Aorta (tissue), 5 donors: ENCODE data around the gene KRT1. TPM values are rescaled to one million over a fixed set of nuclear protein-coding genes. Genes with fewer than 3 reads are reported as not detected.

Experiments
- ATAC-seq: fragments of 200-7000 bp; cut with Tn5 transposase; one replicate; pipeline ENCODE4 v1.9.1; 2022; ENCODE audit warnings: moderate library complexity; ENCODE audit not compliant: low FRiP score
- DNase-seq, 2 donors: peaks; one replicate each; pipeline ENCODE4 v3.0.0-alpha.2; 2020
- H3K27ac ChIP-seq, 2 donors: one replicate each; pipeline ENCODE4 v1.5.1; 2013; ENCODE audit warnings: low read length in 2 of 2, mild to moderate bottlenecking in 2 of 2, moderate library complexity in 2 of 2, control low read depth in 1 of 2, inconsistent platforms in 1 of 2, low read depth in 1 of 2
- H3K27me3 ChIP-seq, 2 donors: one replicate each; pipeline ENCODE4 v1.6.1; 2013; ENCODE audit warnings: control low read depth in 1 of 2, low read length in 1 of 2, mild to moderate bottlenecking in 1 of 2, moderate library complexity in 1 of 2; ENCODE audit not compliant: insufficient read depth in 2 of 2, control insufficient read depth in 1 of 2
- H3K36me3 ChIP-seq, 2 donors: one replicate each; pipeline ENCODE4 v1.6.1; 2013; ENCODE audit warnings: control low read depth in 1 of 2, low read length in 1 of 2, mild to moderate bottlenecking in 1 of 2; ENCODE audit not compliant: insufficient read depth in 2 of 2, control insufficient read depth in 1 of 2
- H3K4me1 ChIP-seq, 2 donors: one replicate each; pipeline ENCODE4 v1.6.1; 2013; ENCODE audit warnings: low read length in 2 of 2, control low read depth in 1 of 2, mild to moderate bottlenecking in 1 of 2, moderate library complexity in 1 of 2; ENCODE audit not compliant: insufficient read depth in 2 of 2, control insufficient read depth in 1 of 2
- H3K4me3 ChIP-seq, 2 donors: one replicate each; pipeline ENCODE4 v1.5.1; 2013; ENCODE audit warnings: low read length in 2 of 2, control low read depth in 1 of 2, mild to moderate bottlenecking in 1 of 2
- H3K9me3 ChIP-seq: one replicate; pipeline ENCODE4 v1.6.1; 2013; ENCODE audit warnings: mild to moderate bottlenecking, low read length; ENCODE audit not compliant: control insufficient read depth
- WGBS, 2 donors: extraction: QIAGEN DNeasy Blood & Tissue Kit; methylation state at CpG; one replicate each; pipeline ENCODE4 v1.1.7; 2013; 5-methylcytosine and 5-hydroxymethylcytosine counted together
- intact Hi-C, 2 donors: fragments of 100-400 bp; cut with DNase I; formaldehyde crosslinking; loops; one replicate each; pipeline versions ENCODE4 v1.14.2 to v1.15.0; 2022
- polyA plus RNA-seq, 2 donors: library from polyadenylated mRNA; stranded (reverse); fragments of 200-250 nt; gene quantifications; one replicate each; pipeline ENCODE4 v1.2.3, GENCODE V29; 2013
- total RNA-seq, 2 donors: library from RNA; stranded (reverse); fragmentation: NEBNext Ultra II Directional; extraction: Animal tissue kit (Norgen Biotek cat#: 25700); gene quantifications; one replicate each; pipeline ENCODE4 v1.2.1, GENCODE V29; 2021
- donor health status: healthy with polysubstance abuse.
- donor health status: Bipolar disorder and iron deficiency.
- donor health status: DM: no; HTN: no; CAD: no.
- donor health status: DM: no; HTN: no; CAD: no.
- donor health status: DM: yes; HTN: yes; CAD: no.

KRT1 gene
- total and polyA plus RNA-seq, 4 donors, result 0.51 TPM; not detected in 3

- Histone ChIP-seq H3K9me3 (no peaks in the 10 kb centered on the region), H3K4me1 (no peaks in the 10 kb centered on the region), H3K27ac (no peak overlapping the region), H3K27me3 (no peaks in the 10 kb centered on the region), H3K4me3 (no peak overlapping the region), H3K36me3 (no peaks in the 10 kb centered on the region)
- DNase-seq (no peak), ATAC-seq (no peak)
- WGBS, 2 donors, result 78 to 80% methylated on average over 7 of the region's 7 CpGs
- intact Hi-C loops, result no loop called here
These were observed 35.0 kb downstream of the KRT1 start for GRCh38 chr12:52645120-52645761.

GRCh38 chr12:52644078-52644415, 36.2 kb downstream of the KRT1 start:
- no peaks in the 10 kb centered on the region for H3K27me3 ChIP-seq
- DNase-seq (no peak), ATAC-seq (no peak)
- no peaks in the 10 kb centered on the region for H3K36me3 ChIP-seq
- intact Hi-C loops, result no loop called here
- no peak overlapping the region for H3K4me3 ChIP-seq
- no peaks in the 10 kb centered on the region for H3K9me3 ChIP-seq
- H3K4me1 ChIP-seq, result no peaks in the 10 kb centered on the region
- no peak overlapping the region for H3K27ac ChIP-seq
- 81 to 92% methylated on average over 6 of the region's 6 CpGs for WGBS, 2 donors

- Histone ChIP-seq H3K9me3 (no peaks in the 10 kb centered on the region), H3K4me3 (no peak overlapping the region), H3K36me3 (no peaks in the 10 kb centered on the region), H3K27ac (no peak overlapping the region), H3K27me3 (no peaks in the 10 kb centered on the region), H3K4me1 (no peaks in the 10 kb centered on the region)
- 81 to 90% methylated on average over 10 of the region's 10 CpGs for WGBS, 2 donors
- ATAC-seq (no peak), DNase-seq (no peak)
- intact Hi-C loops, result no loop called here
These were observed 36.8 kb downstream of the KRT1 start for GRCh38 chr12:52643233-52644077.

- no peak overlapping the region for H3K27ac ChIP-seq
- no peaks in the 10 kb centered on the region for H3K27me3 ChIP-seq
- no peaks in the 10 kb centered on the region for H3K4me1 ChIP-seq
- no peaks in the 10 kb centered on the region for H3K9me3 ChIP-seq
- H3K4me3 ChIP-seq, result no peak overlapping the region
- no peaks in the 10 kb centered on the region for H3K36me3 ChIP-seq
- ATAC-seq (no peak), DNase-seq (no peak)
- intact Hi-C loops, result no loop called here
- 68 to 70% methylated on average over 4 of the region's 4 CpGs for WGBS, 2 donors
These were observed 38.7 kb downstream of the KRT1 start for GRCh38 chr12:52641468-52641867.

- Histone ChIP-seq H3K27me3 (no peaks in the 10 kb centered on the region), H3K9me3 (no peaks in the 10 kb centered on the region), H3K27ac (no peak overlapping the region), H3K4me1 (no peaks in the 10 kb centered on the region), H3K36me3 (no peaks in the 10 kb centered on the region), H3K4me3 (no peak overlapping the region)
- WGBS, 2 donors, result 64 to 73% methylated on average over 4 of the region's 4 CpGs
- ATAC-seq (no peak), DNase-seq (no peak)
- intact Hi-C loops, result no loop called here
These were observed 42.9 kb downstream of the KRT1 start for GRCh38 chr12:52637299-52637698.

GRCh38 chr12:52636592-52637258, 43.5 kb downstream of the KRT1 start:
- ATAC-seq, result no peak
- Histone ChIP-seq H3K9me3 (no peaks in the 10 kb centered on the region), H3K36me3 (no peaks in the 10 kb centered on the region), H3K4me3 (no peak overlapping the region), H3K27me3 (no peaks in the 10 kb centered on the region), H3K27ac (no peak overlapping the region), H3K4me1 (no peaks in the 10 kb centered on the region)
- WGBS, 2 donors, result 85 to 86% methylated on average over 5 of the region's 5 CpGs
- intact Hi-C loops, result no loop called here
- DNase-seq, result no peak

GRCh38 chr12:52636189-52636588, 44.0 kb downstream of the KRT1 start:
- Histone ChIP-seq H3K4me3 (no peak overlapping the region), H3K36me3 (no peaks in the 10 kb centered on the region), H3K27ac (no peak overlapping the region), H3K9me3 (no peaks in the 10 kb centered on the region), H3K27me3 (no peaks in the 10 kb centered on the region), H3K4me1 (no peaks in the 10 kb centered on the region)
- ATAC-seq (no peak), DNase-seq (no peak)
- intact Hi-C loops, result no loop called here
- WGBS, 2 donors, result 82% methylated on average over 6 of the region's 6 CpGs

GRCh38 chr12:52634266-52635056, 45.7 kb downstream of the KRT1 start:
- H3K4me1 ChIP-seq, result no peaks in the 10 kb centered on the region
- 19 to 24% methylated on average over 6 to 7 of the region's 7 CpGs for WGBS, 2 donors
- intact Hi-C loops, result no loop called here
- no peak for ATAC-seq
- H3K36me3 ChIP-seq, result no peaks in the 10 kb centered on the region
- no peaks in the 10 kb centered on the region for H3K27me3 ChIP-seq
- no peaks in the 10 kb centered on the region for H3K9me3 ChIP-seq
- no peak overlapping the region for H3K27ac ChIP-seq
- H3K4me3 ChIP-seq, result no peak overlapping the region
- no peak for DNase-seq
